Superior temporal gyrus (tissue), 1 donor: ENCODE data around the gene CRYGD.
"Not testable (repeated sequence)": the region's sequence is repeated elsewhere in the genome, so short reads cannot be mapped to it uniquely, and the experiment has no call there.

Experiments
- DNase-seq: peaks from one replicate; pipeline ENCODE4 v3.0.0-alpha.2; 2016; ENCODE audit errors: extremely low spot score

The CRYGD gene

GRCh38 chr2:208124013-208124715 lies at the start of gene CRYGD:
CRYGD (minus strand) TSS chr2:208124524; CDS start chr2:208124473, 51 bp downstream.
- DNase-seq: not testable (repeated sequence)

GRCh38 chr2:208172125-208172524 lies 47.8 kb upstream of the CRYGD start:
- no peak for DNase-seq

DNA sequence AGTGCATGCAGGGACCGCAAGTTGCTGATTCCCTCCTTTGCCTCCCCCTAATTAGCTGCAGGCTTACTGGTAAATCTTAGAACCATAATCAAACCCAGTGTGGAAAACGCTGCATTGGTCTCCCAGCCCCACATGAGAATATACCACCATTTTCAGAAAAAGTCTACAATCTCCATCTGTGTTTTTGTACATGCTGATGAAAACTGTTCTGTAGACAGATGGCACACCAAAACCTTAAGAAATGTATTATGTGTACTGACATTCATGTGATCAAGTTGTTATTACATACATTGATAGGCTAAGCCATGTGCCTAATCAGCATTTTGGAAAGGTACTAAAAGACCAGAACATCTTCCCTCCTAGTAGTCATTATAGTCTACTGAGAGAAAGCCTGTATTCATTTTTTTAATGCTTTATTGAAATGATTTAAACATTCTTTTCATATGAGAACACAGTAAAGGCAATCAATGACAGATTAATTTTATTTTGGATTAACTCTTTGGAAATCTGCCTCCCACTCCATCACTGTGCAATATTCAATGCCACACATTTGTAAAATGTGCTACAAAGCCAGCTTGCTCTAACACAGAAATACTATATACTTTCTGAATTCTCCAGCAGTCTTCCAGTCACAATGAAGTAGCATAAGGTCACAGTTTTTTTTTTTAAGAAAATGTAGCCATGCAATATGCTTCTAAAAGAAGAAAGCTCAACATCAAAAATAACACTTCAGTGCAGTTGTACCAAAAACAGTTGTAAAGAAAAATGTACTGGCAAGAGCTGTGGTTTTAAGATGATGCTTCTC lies 40.8 kb upstream of the CRYGD start:
- DNase-seq: peak; percentile 37

GRCh38 chr2:208163489-208163888 lies 39.2 kb upstream of the CRYGD start, which contains the start of gene CRYGA:
CRYGA (minus strand) TSS chr2:208163589; CDS start chr2:208163556, 33 bp downstream.
- DNase-seq: no peak

DNA sequence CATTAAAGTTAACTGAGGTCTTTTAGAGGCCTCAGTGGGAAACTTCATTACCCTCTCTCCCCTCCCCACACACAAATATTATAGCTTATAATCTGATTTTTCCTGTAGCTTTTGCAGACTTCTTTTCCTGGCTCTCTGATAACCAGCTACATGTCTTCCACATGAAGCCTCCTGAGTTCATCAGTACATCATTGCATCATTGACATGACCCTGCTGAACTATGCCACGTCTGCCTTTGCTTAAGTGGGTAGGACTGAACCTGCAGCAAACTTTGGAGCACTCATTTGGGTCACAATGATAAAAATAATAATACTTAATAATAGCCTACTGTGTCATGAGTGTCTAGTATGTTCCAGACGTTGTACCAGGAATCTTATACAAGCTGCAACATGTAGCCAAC lies 32.1 kb upstream of the CRYGD start:
- no peak for DNase-seq

DNA sequence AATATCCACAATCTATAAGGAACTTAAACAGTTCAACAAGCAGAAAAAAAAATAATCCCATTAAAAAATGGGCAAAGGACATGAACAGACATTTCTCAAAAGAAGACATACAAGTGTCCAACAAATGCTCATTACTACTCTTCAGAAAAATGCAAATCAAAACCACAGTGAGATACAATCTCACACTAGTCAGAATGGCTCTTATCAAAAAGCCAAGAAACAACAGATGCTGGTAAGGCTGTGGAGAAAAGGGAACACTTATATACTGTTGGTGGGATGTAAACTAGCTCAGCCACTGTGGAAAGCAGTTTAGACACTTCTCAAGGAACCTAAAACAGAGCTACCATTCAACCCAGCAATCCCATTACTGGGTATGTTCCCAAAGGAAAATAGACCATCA lies 28.8 kb upstream of the CRYGD start:
- DNase-seq: no peak

DNA sequence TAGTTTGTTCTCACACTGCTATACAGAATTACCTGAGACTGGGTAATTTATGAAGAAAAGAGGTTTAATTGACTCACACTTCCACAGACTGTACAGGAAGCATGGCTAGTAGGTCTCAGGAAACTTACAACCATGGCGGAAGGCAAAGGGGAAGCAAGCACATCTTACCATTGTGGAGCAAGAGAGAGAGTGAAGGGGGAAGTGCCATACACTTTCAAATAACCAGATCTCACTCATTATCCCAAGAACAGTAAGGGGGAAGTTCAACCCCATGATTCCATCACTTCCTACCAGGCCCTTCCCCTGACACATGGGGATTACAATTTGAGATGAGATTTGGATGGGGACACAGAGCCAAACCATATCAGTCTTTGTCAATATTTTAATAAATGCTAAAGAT lies 26.6 kb upstream of the CRYGD start:
- no peak for DNase-seq

GRCh38 chr2:208150094-208150493 lies 25.8 kb upstream of the CRYGD start:
- no peak for DNase-seq

- no peak for DNase-seq
These were observed 24.5 kb upstream of the CRYGD start for GRCh38 chr2:208148803-208149202.

- no peak for DNase-seq
These were observed 23.4 kb upstream of the CRYGD start for GRCh38 chr2:208147759-208148158.

- DNase-seq: no peak
These were observed 22.7 kb upstream of the CRYGD start for GRCh38 chr2:208147008-208147407.

DNA sequence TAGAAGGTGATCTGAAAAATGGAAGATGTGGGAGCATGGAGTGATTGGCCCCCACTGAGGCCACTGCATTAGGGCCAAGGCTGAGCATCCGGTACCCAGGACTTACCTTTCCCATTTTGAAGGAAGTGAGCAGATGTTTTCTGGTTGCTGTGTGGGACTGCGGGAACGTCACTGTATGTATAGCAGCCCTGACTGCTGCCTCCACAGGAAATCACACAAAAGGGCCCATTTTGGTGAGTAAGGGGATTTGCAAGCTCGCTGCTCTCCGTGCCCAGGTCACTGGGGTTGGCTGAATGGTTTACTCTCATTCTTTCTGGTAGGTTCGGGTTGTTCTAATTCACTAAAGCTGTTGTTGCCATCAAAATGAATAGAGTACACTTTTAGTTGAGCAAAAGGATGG lies 21.7 kb upstream of the CRYGD start, which contains the start of gene CRYGB:
CRYGB (minus strand) TSS at position 153 of the 400 bp plus-strand sequence; CDS start at position 115, 38 bp downstream.
- DNase-seq: no peak

- peak; percentile 46 for DNase-seq
These were observed 18.8 kb upstream of the CRYGD start for GRCh38 chr2:208142925-208143799.

DNA sequence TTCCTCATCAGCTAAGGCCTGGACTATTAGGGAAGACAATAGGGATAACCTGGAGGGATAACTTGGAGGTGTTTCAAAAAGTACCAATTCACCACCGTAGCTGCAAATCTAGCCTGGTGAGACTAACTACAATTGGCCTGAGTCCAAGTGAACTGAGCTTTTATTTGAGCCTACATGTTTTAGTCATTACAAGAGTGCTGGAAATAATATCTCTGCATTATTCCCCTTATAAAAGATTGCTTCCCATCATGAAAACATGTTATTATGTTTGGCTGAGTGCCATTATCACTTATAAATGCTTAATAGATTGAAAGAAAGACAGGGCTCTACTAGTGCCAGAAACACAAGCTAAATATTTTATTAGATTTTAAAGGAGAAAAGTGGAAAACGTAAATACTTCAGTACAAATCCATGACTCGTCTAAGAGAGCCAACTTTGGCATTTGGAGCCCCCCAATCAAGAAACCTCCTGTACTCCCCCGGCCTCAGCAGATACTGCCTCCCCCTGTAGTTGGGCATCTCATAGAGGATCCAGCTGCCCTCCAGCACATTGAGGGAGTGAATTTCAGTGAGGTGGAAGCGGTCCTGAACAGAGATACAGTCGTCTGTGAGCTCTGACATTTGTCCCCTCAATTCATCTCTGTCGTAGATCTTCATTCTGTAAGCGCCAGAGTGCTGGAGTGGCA lies 18.1 kb upstream of the CRYGD start:
- peak; percentile 31 for DNase-seq

DNA sequence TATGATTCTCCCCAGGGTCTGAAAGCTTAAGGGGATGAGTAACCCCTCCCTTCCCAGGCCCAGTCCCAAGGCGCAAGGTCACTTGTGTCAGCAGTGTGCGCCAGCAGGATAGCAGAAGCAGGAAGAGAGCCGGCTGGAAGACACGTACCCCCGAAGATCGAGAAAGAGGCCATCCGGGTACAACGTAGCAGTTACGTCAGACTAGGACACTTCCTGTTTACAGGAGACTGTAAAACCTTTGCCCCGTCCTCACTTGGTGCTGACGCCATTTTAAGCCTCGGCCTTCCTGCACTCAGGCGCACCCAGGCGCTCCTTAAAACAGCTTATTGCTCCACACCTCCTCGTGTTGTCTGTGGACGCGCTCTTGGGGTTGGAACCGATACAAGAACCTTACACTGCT lies 15.1 kb upstream of the CRYGD start:
- no peak for DNase-seq

DNA sequence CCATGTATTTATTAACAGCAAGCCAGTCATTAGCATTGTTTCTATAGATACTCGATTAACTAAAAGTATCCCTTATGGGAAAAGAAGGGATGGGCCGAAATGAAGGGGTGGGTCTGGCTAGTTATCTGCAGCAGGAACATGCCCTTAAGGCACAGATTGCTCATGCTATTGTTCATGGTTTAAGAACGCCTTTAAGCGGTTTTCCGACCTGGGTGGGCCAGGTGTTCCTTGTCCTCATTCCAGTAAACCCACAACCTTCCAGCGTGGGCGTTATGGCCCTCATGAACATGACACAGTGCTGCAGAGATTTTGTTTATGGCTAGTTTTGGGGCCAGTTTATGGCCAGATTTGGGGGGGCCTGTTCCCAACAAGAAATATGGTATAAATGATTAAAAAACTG lies 14.0 kb upstream of the CRYGD start:
- not testable (repeated sequence) for DNase-seq

DNA sequence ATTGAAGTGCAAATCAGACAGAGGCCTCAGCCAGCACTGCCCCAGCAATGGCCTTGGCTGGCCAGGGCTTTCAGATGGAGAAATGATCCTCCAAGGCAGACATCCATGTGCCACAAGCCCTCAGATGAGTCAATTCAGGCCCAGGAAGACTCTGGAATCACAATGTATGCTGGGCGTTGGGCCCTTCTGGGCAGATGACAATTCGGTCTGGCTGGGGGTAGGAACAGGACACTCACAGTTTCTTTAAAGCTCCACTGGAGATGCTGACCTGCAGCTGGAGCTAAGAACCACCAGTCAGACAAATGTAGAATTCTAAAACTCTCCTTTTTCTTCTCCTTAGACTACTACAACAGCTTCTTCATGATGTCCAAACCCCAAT lies 12.4 kb upstream of the CRYGD start:
- DNase-seq: no peak

- no peak for DNase-seq
These were observed 11.7 kb upstream of the CRYGD start for GRCh38 chr2:208135794-208136715.

DNA sequence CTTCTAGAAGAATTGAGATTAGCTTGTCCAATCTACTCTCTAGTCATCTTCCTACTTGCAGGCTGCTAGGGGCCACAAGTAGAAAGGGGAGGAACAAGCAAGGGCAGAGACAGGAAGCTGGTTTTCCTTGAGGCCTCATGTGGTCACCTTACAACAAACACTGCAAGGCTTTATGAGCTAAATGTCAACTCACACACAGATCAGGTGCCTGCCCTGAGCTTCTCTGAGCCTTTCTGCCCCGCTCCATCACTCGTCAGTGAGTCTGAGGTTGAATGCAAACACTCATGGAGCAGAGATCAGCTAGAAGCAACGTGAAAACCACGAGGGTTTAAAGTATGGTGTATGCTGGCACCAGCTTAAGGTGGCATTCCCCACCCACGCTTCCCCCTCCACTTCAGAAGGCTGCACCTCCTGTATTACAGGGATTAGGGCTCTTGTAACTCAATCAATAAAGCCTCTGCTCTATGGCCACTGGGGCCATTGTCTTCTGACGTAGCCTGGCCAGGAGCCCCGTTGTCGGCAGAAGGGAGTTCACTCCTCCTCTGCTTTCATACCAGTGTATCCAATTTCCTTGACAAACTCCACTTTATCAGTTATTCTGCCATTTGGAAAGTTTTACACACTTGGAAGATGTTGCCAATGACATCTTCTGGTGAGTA lies 10.7 kb upstream of the CRYGD start:
- DNase-seq: no peak

DNA sequence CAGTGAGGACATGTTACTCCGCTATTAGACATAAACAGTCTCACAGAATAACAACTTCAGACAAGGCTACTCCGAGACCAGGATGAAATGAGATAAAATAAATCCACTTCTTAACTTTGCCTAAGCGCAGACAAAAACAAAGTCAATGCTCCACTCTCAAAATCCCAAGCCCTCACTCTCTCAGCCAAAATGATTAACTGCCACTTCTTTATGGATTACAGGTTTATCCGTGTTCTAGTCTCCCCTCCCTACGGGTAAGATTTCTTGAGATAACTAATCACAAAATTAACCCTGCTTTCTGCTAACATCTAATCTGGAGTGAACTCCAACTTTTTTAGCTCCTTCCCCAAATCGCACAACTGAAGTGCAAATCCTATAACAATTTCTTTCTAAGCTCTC lies 6.4 kb upstream of the CRYGD start:
- DNase-seq: no peak
